SW 1271 (cell line): ENCODE measurements around the gene CTNNBIP1.
A peak's percentile ranks its signal among the peaks of the same experiment; 100 is the strongest.
"Not testable (repeated sequence)": the region's sequence is repeated elsewhere in the genome, so short reads cannot be mapped to it uniquely, and the experiment has no call there.

Experiments
- DNase-seq, 2 experiments: peaks; one replicate each; lab custom pipeline; 2025; lab: John Stamatoyannopoulos, UW

CTNNBIP1 gene

GRCh38 chr1:9910076-9910422 lies at the start of gene CTNNBIP1:
TSS of gene CTNNBIP1 (minus strand) at chr1:9910269. CDS start at chr1:9872064, 38,205 bp downstream.
- no peak for DNase-seq

DNA sequence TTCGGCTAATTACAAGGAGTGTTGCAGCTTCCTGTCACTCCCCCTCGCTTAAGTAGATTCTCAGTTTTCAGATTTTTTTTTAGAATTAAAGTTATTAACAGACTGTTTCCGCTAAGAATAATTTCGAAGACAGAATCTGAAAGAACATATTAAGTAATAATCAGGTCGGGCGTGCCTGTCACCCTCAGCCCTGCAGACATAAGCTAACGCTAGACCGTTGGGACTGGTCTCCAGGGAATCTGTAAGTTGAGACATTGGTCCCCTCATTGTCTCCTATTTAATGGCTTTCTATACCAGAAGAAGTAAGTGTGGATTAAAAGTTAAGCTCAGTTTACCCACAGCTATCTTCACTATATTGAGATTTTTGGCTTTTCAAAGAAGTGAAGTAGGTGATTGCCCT lies 47.7 kb upstream of the CTNNBIP1 start:
- DNase-seq = no peak

DNA sequence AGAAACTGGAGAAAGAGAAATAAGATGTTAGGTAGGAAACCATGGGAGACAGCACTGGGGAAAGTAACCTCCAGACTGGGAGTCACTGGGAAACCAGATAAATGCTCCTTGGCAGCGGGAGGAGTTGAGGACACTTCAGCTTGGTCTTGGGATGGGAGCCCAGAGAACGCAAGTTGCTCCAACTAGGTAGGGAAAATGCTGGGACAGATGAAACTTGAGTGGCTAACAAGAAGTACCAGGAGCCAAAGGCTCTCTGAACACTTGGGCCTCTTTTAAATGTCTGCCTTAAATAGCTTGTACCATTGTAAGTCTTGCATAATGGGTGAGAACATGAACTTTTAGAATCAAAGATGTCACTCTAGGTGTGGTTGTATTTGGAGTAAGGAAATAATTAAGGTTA lies 36.2 kb upstream of the CTNNBIP1 start:
- DNase-seq = no peak

GRCh38 chr1:9942939-9943788 lies 33.1 kb upstream of the CTNNBIP1 start, which contains the start of the genes LZIC and NMNAT1:
TSS of gene LZIC (minus strand) at chr1:9943391. CDS start at chr1:9936619, 6,772 bp downstream.
TSS of gene NMNAT1 (plus strand) at chr1:9943475. CDS start at chr1:9972074, 28,599 bp downstream.
- peak; percentile 54 to 86 for DNase-seq

GRCh38 chr1:9942399-9942938 lies 32.4 kb upstream of the CTNNBIP1 start:
- DNase-seq = peak in 1 of 2 experiments; percentile 58

DNA sequence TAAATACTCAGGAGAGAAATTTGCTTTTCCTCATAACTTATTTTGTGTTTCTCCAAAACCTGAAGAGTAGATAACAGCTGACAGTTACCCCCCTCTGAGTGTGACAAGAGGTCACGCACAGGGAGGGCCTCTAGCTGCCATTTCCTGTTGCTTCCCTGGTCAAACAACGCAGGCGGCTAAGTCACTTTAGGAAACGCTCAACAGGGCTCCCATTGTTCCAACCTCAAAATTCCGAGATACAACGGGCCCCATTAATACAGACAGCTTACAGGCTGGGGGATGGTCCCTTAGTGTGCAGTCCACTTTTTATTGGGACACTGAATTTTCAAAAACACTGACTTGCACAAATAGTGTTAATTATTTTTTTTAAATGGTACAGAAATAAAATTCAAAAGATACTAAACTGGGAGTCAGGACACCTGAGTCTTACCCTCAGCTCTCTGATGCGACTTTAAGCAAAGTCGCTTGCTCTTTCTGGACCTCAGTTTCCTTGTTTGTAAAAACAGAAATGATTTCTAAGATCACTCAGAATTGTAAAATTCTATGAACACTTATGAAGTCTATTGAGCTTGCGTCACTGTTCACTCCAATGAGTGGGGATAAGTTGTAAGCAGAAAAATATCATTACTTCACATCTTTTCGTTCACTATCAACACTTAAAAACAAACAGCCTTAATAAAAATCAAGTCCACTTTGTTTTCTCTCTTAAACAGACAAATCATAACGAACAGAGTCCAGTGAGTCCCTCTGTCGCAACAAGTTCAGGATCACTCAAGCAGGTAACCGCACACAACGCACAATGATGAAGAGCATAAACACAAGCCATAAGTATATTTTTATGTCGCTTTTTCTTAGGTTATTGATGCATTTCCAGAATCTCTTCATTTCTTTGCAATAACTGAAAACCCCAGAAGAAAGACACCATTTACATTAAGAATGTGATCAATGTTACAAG lies 19.6 kb upstream of the CTNNBIP1 start:
- DNase-seq = no peak

DNA sequence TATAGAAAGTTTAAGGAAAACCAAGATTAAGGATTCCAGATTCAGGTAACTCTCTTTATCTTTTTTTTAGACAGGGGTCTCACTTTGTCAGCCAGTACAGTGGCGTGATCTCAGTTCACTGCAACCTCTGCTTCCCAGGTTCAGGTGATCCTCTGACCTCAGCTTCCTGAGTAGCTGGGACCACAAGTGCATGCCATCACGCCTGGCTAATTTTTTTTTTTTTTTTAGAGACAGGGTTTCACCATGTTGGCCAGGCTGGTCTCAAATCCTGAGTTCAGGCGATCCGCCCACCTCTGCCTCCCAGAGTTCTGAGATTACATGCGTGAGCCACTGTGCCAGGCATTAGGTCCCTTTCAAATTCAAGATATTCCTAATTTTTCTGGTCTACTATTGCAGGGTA lies 17.2 kb upstream of the CTNNBIP1 start:
- no peak for DNase-seq

DNA sequence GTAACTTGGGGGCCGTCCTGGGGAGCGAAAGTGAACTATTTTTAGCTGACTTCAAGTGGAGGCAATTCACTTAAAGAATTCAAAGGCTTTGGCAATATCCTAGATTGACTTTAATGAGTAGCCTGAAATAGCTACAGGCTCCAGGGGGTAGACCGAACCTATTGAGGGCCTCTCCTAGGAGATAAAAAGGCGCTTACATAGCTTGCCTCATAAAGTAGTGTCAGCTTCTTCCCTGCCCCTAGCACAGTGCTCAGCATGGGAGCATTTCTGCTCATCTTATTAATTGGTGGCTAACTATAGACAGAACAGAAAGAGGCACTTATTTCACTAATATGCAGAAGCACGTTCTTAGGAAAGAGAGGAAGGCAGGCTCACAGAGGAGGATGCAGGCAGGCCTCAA lies 12.3 kb upstream of the CTNNBIP1 start:
- DNase-seq = no peak

GRCh38 chr1:9920606-9921005 lies 10.5 kb upstream of the CTNNBIP1 start:
- no peak for DNase-seq

DNA sequence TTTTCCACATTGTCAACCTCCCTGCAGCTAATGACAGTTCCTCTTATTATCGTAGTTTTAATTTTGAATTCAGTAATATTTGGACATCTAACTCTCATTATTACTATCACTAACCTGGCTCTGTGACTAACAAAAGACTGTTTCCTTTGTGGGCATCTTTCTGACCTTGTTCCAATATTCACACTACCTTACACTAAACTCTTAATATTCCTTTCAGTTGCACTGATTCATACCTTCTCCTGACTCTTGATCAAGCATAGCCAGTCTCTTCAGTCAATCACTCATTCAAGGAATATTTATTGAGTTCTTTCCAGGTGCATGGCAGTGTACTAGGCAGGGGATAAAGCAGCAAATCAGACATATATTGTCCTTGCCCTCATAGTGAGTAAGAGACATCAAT lies 7.8 kb upstream of the CTNNBIP1 start:
- no peak for DNase-seq

DNA sequence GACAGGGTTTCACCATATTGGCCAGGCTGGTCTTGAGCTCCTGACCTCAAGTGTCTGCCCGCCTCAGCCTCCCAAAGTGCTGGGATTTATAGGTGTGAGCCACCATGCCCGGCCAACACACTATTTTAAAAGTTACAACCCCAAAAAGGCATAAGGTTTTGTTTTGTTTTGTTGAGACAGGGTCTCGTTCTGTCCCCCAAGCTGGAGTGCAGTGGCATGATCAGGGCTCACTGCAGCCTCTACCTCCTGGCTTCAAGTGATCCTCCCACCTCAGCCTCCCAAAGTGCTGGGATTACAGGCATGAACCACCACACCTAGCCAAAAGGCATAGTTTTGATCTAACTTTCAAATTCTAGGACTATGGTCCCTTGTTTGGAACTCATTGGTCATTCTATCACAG lies 7.4 kb upstream of the CTNNBIP1 start:
- DNase-seq = not testable (repeated sequence)

DNA sequence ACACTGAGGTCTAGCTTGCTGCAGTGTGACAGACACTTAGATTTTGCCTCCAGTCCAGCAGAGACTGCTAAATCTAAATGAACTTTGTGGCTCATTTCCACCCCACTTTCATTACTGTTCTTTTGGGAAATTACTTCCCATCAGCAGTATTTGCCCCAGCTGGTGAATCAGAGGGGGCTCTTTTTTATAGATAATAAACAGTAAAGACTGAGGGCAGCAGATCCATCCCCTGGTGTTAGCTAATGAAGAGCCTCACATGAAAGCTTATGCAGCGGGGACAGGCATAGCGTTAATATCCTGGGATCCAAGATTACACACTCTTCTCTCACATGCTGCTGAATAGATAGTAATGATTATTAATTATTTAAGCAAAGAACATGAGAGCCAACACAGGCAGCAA lies 6.4 kb upstream of the CTNNBIP1 start:
- DNase-seq = no peak

DNA sequence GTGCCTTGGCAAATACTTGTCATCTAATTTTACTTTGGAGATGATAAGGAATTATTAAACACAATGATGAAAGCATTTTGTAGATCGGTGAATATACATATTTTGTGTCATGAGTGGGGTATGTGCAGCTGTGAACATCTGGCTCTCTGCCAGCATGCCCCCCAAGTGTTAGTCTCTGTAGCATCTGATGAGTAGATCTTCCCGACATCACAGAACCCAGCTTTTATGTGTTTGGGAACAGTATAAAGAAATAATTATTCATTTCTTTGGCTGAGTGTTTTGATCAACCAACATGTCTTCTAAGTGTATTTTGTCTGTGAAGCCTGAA lies 4.5 kb upstream of the CTNNBIP1 start:
- no peak for DNase-seq

- DNase-seq = no peak
These were observed 2.3 kb upstream of the CTNNBIP1 start for GRCh38 chr1:9912264-9912936.

DNA sequence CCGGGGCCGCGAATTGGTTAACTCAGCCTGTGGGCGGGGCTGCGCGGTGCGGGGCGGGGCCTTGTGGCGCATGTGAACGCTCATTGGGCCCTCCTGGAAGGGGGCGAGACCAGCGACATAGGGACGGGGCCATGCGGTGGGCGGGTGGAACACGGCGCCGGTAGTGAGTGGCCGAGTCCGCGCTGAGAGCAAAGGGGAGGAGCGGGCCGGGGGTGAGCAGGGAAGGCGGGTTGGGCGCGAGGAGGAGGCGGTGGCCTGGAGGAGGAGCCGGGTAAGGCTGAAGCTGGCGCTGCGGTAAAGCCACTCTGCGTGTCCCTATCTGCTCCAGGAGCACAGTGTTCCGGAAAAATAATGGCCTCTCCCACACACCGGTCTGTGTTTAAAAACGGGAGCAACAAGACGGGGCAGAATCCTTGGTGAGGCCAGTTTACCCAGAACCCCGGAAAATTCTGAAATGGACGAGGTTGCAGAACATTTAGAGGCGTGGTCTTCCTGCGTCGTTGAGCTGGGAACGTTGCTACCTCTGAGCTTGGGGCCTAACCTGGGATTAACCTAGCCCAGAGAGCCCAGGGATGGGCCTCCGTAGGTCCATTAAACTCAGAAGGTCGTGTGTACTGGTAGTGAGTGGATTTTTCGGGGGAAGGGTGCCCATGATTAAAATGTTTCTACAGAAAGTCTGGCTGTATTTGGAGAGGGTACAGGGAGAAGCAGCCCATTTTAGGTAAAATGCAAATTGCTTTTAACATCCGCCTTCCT lies 532 bp upstream of the CTNNBIP1 start:
- DNase-seq = peak; percentile 83 to 93

DNA sequence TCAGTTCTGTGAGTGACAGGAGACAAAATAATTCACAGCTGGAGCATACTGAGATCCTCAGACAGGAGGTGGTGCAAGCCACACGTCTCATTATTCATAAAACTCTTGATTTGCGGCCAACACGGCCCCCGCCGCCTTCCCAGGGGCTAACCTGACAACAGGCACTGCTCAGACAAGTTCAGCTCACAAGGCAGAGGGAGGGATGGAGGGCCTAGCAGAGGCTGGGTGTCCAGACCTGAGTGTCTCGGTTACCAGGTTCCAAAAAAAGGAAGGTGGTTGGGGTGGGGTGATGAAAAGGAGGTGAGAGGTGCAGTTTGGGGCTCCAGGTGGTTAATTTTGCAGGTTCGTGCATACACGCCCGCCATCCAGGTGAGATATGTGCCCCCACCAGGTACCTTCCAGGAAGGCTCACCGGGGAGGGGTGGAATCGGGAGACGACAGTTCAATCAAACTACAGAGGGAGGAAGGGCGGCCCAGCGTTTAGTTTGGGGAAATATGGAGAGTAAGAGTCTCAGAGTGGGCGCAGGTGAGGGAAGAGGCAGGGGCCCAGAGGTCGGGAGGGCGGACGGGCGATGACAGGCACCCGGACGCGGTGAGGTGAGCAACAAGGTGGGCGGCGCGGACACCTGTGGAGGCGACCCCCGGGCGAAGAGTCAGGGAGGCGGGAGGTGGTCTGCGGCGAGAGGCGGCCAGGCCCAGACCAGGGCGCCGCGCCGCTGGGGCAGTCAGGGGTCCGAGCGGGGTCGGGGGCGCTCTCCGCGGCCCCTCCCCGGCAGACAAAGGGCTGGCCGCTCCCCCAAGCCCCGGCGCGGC lies 629 bp downstream of the CTNNBIP1 start:
- DNase-seq = no peak

GRCh38 chr1:9908871-9909233 lies 1.2 kb downstream of the CTNNBIP1 start:
- DNase-seq = no peak

DNA sequence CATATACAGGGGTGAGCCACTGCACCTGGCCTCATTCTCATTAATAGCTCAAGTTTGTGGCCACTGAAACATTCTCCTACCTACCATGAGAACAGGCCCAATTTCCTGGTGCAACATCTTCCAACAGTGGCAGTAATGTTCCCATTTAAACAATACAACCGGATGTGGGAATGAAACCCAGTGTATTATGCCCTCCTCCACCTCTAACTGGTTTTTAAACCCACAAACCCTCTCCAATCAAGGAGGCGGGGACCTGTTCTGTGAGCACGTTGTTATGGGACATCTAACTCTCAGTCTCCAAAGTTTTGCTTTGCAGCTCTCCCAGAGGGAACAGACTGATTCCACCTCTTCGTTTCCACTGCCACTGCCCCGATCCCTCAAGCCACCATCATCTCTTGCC lies 2.6 kb downstream of the CTNNBIP1 start:
- DNase-seq = no peak

DNA sequence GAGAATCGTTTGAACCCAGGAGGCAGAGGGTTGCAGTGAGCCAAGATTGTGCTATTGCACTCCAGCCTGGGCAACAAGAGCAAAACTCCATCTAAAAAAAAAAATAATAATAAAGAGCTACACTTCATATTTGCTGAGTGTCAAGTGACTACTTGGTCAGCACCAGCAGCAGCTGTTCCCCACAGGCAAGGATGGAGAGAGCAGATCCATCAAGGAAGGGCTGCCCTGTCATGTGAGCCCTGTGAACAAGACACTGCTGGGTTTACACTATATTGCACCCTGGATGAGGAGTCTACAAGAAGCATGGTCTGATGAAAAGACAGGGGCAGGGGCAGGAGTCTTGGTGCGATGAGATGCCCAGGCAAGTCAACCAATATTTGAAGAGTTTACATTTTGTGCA lies 3.6 kb downstream of the CTNNBIP1 start:
- no peak for DNase-seq

DNA sequence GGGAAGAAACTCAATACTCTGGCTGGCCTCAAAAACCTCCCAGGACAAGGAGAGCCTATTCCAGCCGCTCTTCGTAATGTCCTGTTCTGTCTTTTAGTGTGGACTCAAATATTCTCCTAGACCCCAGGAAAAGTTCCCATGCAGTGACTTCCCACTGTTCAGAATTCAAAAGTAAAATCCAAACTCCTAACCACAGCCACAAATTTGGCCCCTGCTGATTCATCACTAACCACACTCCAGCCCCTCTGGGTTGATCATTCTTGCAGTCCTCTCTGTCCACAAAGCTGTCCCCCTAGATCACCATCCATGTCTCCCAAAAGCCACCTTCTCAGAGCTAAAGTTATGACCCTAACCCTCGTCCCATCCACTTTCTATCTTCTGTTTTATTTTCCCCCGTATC lies 5.1 kb downstream of the CTNNBIP1 start:
- DNase-seq = no peak

GRCh38 chr1:9904596-9904995 lies 5.5 kb downstream of the CTNNBIP1 start:
- no peak for DNase-seq
